HG02870 (cell line): ENCODE results near the gene FKBP1B.
"Not testable (repeated sequence)": the region's sequence is repeated elsewhere in the genome, so short reads cannot be mapped to it uniquely, and the experiment has no call there.

Experiments
- ATAC-seq: cut with Tn5 transposase; IDR thresholded peaks from one replicate; pipeline ENCODE4 v1.9.1; 2021; ENCODE audit warnings: mild to moderate bottlenecking, moderate library complexity; ENCODE audit not compliant: unreplicated experiment

The FKBP1B gene

DNA sequence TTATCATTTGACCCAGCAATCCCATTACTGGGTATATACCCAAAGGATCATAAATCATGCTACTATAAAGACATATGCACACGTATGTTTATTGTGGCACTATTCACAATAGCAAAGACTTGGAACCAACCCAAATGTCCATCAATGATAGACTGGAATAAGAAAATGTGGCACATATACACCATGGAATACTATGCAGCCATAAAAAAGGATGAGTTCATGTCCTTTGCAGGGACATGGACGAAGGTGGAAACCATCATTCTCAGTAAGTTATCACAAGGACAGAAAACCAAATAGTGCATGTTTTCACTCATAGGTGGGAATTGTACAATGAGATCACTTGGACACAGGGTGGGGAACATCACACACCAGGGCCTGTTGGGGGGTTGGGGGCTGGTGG, 51.2 kb downstream of the FKBP1B start:
- not testable (repeated sequence) for ATAC-seq

GRCh38 chr2:24101992-24102391, 52.5 kb downstream of the FKBP1B start:
- ATAC-seq = no peak

GRCh38 chr2:24102677-24103076, 53.1 kb downstream of the FKBP1B start:
- ATAC-seq = no peak

DNA sequence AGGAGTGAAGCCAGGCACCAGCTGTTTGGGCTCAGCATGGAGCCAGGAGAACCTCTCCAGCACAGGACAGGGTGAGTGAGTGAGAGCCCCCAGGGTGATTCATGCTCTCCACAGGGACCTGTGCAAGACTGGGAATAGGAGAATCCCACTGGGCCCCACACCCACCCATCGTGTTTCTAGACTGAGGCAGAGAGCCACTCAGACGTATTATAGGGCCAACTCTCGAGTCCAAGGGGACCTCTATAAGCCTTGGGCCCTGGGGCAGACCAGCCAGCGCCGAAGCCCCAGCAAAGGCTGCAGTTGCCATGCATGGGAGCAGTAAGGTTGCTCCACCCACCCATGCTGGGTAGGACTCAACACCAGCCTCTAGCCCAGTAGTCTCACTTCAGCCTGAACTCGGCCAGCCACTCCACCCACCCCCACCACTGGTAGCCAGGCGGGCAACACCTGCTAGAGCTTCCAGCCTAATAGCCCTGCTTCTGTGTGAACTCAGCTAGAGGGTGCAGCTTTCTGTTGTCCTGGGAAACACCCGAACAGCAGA, 54.6 kb downstream of the FKBP1B start:
- no peak for ATAC-seq

DNA sequence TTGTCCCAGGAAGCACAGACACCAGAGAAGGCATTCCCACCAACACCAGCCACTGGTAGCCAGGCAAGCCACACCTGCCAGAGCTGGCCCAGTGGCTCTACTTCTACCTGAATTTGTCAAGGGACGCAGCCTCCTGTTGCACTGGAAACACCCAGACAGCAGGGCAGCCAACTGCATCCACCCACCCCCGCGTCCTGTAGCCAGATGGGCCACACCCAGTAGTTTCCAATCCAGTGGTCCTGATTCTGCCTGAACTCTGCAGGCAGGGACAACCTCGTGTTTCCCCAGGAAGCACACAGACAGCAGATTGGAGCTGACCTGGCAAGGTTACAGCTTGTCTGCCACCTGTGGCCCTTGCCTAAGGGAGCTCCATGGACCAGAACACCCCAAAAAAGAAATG, 55.4 kb downstream of the FKBP1B start:
- no peak for ATAC-seq

DNA sequence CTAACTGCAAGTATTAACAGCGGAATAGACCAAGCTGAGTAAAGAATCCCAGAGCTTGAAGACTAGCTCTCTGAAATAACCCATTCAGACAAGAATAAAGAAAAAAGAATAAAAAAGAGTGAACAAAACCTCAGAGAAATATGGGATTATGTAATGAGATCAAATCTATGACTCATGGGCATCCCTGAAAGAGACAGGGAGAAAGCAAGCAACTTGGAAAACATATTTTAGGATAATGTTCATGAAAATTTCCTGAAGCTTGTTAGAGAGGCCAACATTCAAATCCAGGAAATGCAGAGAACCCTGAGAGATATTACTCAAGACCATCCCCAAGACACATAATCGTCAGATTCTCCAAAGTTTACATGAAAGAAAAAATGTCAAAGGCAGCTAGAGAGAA, 56.3 kb downstream of the FKBP1B start:
- ATAC-seq = no peak

DNA sequence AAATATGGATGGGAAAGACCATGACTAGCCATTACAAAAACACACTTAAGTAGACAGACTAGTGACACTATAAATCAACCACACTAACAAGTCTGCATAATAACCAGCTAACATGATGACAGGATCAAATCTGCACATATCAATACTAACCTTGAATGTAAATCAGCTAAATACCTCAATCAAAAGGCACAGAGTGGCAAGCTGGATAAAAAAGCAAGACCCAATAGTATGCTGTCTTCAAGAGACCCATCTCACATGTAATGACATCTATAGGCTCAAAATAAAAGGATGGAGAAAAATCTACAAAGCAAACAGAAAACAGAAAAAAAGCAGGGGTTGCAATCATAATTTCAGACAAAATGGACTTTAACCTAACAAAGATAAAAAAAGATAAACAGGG, 57.2 kb downstream of the FKBP1B start:
- ATAC-seq = no peak

DNA sequence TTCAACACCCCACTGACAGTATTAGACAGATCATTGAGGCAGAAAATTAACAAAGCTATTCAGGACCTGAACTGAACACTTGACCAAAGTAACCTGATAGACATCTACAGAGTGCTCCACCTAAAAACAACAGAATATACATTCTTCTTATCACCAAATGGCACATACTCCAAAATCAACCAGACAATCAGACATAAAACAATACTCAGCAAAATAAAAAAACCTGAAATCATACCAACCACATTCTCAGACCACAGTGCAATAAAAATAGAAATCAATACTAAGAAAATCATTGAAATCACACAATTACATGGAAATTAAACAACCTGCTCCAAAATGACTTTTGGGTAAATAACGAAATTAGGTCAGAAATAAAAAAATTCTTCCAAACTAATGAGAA, 57.8 kb downstream of the FKBP1B start:
- ATAC-seq = no peak

DNA sequence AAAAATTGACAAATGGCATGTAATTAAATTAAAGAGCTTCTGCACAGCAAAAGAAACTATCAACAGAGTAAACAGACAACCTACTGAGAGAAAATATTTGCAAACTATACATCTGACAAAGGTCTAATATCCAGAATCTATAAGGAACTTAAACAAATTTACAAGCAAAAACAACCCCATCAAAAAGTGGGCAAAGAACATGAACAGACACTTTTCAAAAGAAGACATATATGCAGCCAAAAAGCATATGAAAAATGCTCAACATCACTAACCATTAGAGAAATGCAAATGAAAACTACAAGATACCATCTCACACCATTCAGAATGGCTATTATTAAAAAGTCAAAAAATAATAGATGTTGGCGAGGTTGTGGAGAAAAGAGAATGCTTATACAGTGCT, 59.9 kb downstream of the FKBP1B start:
- ATAC-seq = not testable (repeated sequence)

- ATAC-seq = no peak
These were observed 61.2 kb downstream of the FKBP1B start for GRCh38 chr2:24110660-24111303.

DNA sequence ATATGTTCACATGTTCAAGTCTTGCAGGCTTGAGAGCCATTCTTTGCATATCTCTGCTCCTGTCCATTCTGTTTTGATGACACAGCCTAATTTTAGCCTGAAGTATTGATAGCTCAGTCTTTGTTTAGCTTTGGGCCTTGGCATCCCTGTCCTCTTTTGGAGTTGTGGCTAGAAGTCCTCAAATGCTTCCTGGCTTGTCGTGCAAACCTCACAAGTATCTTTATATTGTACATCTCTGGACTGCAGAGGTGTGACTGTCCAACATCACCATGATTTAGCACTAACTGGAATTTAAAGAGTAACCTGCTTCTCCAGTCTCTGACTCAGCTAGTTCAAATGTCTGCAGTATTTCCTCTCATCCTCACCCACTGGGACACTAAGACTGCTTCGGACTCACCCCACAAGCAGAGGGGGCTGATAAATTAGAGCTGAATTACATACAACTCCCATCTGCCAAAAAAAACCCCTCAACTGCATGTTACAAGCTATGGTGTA, 61.9 kb downstream of the FKBP1B start:
- no peak for ATAC-seq
